NCI-H2196 (cell line): ENCODE results near the gene ACE2.
"Not testable (repeated sequence)": the region's sequence is repeated elsewhere in the genome, so short reads cannot be mapped to it uniquely, and the experiment has no call there.

ENCODE experiments used
- DNase-seq: peaks from one replicate; lab custom pipeline; 2025; ENCODE audit not compliant: unreplicated experiment; lab: John Stamatoyannopoulos, UW

Gene ACE2

GRCh38 chrX:15600745-15601144 is at the start of gene ACE2:
Gene ACE2 (minus strand): TSS chrX:15600960. CDS start chrX:15600911, 49 bp downstream.
- DNase-seq: no peak

DNA sequence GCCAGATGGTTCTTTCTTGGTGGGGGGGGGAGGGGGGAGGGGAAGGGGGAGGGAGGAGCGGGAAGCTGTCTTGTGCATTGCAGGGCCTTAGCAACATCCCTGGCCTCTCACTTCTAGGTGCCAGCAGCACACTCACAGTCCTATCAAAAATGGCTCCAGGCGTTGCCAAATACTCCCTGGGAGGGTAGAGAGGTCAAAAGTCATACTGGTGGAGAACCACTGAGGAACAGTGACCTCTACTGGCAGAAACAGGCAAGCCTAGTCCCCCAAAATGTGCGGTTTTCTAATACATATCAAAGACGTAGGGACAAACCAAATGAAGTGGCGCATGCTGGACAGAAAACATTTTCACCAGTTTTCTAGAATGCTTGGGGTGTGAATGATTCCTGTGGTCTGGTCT is 46.8 kb upstream of the ACE2 start:
- DNase-seq: not testable (repeated sequence)

- DNase-seq: no peak
Measured at GRCh38 chrX:15646543-15646942, 45.8 kb upstream of the ACE2 start.

GRCh38 chrX:15646031-15646430 is 45.3 kb upstream of the ACE2 start:
- no peak for DNase-seq

DNA sequence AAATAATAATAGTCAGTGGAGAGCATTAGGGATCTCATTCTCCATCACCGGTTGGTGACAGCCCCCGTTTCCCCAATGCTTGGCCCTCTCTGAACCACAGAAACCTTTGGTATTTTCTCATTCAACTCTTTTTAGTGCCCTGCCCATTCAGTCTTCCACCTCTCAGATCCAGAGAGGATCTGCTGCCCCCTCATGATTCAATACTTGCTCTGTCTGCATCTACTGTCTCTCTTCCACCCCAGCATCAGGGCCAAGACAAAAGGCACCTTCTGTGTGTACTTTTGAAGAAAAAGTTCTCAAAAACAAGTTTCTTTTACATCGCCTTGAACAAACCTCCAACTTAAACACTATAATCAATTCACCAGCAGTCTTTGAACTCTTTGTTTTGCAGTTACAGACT is 44.5 kb upstream of the ACE2 start:
- no peak for DNase-seq

DNA sequence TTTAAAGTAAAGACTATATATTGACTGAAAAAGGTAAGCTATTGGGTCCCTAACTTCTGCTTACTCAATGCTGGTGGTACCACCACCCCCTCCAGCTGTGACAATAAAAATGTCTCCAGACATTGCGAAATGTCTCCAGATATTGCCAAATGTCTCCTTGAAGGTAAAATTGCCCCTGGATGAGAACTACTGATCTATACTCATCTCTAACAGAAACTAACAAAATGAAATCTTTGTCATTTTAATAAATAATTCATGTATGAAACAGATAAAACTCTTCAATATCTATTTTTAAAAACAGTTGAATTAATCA is 43.8 kb upstream of the ACE2 start:
- DNase-seq: no peak

- DNase-seq: no peak
Measured at GRCh38 chrX:15643786-15644559, 43.2 kb upstream of the ACE2 start.

- DNase-seq: no peak
Measured at GRCh38 chrX:15631637-15632036, 30.9 kb upstream of the ACE2 start.

GRCh38 chrX:15623054-15623453 is 22.3 kb upstream of the ACE2 start:
- DNase-seq: no peak

- DNase-seq: no peak
Measured at GRCh38 chrX:15619053-15619755, 18.4 kb upstream of the ACE2 start.

GRCh38 chrX:15617111-15617510 is 16.4 kb upstream of the ACE2 start:
- no peak for DNase-seq

- no peak for DNase-seq
Measured at GRCh38 chrX:15616531-15616930, 15.8 kb upstream of the ACE2 start.

GRCh38 chrX:15607067-15607466 is 6.3 kb upstream of the ACE2 start:
- DNase-seq: no peak

DNA sequence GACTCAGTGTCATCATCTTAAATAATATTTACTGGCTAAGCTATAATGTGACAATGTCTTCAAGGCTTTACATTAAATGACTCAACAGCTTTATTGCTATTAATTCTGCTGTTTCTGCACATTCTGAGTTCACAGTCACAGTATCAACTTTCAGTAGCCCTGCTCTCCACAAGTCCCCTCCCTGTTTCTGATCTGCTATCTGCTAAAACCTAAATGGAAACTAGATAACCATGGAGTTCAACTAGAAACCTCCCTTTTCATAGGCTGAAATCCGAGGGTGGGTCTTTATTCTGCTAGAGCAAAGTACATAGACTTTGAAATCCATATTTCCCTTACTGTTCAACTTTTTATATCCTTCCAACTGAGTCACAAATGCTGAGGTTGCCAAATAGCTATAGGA is 5.4 kb upstream of the ACE2 start:
- no peak for DNase-seq

DNA sequence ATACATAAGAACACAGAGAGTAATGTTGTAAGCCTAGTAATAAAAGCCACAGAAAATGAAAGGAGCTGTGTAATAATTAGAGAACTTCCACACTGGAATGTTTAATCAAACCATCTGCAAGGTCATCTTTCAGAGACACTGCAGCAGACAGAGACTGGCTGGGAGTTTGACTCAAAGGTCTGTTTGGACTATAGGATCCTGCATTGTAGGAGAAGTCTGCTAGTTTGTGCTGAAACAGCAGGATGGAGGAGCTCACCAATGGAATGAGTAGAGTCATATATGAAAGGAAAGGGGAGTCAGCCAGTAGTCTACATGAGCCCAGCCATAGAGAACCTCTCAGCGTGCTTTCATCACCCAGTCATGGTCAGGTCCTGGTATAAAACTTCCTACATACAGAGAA is 4.5 kb upstream of the ACE2 start:
- DNase-seq: no peak

- no peak for DNase-seq
Measured at GRCh38 chrX:15602761-15603160, 2.0 kb upstream of the ACE2 start.

DNA sequence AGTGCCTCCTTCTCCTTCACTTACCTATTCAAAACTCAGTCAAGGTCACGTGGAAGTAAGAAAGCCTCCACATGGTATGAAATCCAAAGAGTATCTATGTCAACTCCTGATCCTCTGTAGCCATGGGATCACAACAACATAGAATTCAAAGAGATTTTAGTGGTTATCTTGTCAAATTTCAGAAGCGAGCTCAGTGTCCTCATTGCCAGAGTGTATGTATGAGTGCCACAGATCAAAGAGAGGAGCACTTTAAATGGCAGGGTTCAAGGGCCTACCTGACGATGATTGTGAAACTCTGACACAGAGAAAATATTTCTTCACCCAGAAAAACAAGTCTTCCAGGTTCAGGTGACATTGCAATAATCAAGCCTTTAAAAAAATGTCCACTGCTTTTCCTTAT is 1.2 kb upstream of the ACE2 start:
- DNase-seq: no peak

DNA sequence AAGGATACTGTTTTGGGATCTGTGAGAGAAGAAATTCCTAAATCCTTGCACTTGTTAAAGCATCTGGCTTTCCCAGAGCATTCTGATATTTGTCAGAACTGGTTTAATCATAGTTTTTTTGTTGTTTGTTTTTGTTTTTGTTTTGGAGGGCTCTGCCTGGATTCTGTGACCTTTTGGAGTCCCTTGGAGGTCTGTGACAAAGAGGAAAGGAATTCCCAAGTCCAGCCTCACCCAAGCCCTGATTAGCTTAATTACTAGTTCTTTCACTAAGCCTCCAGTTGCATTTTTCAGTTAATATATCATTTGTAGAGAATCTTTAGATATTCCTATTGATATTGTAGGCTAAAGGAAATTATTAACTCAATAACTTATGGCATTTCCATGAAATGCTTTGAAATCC is 711 bp downstream of the ACE2 start:
- no peak for DNase-seq

- DNase-seq: no peak
Measured at GRCh38 chrX:15599461-15599860, 1.3 kb downstream of the ACE2 start.

DNA sequence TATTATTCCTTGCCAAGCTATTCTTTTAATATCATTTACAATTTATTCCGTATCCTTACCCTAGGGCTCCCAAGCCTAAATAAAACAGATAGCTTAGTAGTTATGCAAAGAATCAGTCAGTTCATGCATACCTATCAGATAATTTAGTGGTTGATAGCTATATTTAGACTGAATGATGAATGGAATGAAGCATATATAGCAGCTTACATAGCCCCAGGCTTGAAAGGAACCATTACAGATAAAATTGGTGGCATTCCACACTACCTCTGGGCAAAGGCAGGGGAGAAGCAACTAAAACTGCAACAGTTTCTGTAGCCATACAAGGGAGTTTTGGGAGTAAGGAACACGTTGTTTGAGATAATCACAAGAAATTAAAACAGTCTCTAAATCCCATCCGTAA is 2.7 kb downstream of the ACE2 start:
- no peak for DNase-seq

DNA sequence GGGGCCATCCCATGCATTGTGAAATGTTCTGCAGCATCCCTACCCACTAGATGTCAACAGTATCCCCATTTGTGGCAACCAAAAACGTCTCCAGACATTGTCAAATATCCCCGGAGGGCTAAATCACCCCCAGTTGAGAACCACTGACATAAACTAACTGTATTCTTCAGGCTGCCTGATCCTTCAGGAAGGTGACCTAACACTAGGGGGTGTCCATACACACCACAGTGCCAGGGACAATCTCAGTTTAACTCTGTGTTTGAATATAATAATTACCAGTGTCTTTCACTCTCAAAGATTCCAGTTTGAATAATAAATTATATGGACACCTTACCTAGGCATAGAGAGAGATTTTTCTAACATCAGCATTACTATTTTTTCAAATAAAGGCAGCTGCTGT is 6.4 kb downstream of the ACE2 start:
- no peak for DNase-seq

- DNase-seq: no peak
Measured at GRCh38 chrX:15579778-15580747, 20.7 kb downstream of the ACE2 start.
